ENCODE results near the gene SHROOM3. TPM values are rescaled to one million over a fixed set of nuclear protein-coding genes. Genes with fewer than 3 reads are reported as not detected.

Gene SHROOM3
- total RNA-seq, 4 donors from 2014 or later: 52.0 to 444 (median 364) TPM

DNA sequence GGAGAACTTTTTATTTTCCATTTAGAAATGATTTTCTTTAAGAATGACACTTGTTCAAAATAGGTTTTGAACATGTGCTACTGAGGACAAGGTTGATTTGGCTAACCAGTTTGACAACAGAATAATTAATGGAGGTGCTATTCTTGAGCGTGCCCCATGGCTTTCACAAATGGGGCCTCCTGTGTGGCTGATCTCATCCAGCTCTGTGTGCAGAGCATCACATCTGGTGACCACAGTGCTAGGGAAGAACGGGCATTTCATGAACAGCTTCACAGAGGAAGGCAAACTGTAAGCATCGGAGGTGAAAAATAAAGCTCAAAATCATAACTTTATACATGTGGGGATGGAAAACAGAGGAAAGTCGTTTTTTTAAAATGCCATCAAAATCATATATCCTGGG lies 314.3 kb downstream of the SHROOM3 start:
- H3K27ac ChIP-seq: no peak overlapping the region
- peaks cover 0 to 34% (median 0%) of the 10 kb centered on the region in 3 donors for H3K36me3 ChIP-seq
- no peaks in the 10 kb centered on the region for H3K27me3 ChIP-seq
- no peaks in the 10 kb centered on the region for H3K9me3 ChIP-seq
- no peak overlapping the region for H3K4me3 ChIP-seq
- no peak for DNase-seq
- no peak for TF ChIP-seq POLR2A (IDR thresholded peaks at IDR 0.05)
- TF ChIP-seq, protein P1, sequence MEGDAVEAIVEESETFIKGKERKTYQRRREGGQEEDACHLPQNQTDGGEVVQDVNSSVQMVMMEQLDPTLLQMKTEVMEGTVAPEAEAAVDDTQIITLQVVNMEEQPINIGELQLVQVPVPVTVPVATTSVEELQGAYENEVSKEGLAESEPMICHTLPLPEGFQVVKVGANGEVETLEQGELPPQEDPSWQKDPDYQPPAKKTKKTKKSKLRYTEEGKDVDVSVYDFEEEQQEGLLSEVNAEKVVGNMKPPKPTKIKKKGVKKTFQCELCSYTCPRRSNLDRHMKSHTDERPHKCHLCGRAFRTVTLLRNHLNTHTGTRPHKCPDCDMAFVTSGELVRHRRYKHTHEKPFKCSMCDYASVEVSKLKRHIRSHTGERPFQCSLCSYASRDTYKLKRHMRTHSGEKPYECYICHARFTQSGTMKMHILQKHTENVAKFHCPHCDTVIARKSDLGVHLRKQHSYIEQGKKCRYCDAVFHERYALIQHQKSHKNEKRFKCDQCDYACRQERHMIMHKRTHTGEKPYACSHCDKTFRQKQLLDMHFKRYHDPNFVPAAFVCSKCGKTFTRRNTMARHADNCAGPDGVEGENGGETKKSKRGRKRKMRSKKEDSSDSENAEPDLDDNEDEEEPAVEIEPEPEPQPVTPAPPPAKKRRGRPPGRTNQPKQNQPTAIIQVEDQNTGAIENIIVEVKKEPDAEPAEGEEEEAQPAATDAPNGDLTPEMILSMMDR (IDR thresholded peaks at IDR 0.05): no peak
- peaks cover 0 to 4% (median 0%) of the 10 kb centered on the region in 4 donors for H3K4me1 ChIP-seq

DNA sequence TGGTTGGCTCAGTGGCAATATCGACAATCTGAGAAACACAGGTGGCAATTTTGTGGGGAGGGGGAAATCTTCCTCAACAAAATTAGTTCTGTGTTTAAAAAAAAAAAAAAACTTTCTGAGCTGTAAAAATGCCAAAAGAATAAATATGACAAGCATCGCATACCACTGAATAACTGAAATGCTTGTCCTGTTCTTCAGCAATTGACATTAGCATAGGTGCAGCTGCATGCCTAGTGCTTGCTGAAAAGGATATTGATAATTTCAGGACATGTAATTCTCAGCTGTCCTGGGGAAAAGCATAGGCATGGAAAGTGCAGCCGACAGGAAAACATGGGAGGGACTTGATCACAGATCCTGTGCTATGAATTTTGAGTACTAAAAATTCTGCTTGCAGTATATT lies 315.7 kb downstream of the SHROOM3 start:
- Histone ChIP-seq H3K4me1 (peaks cover 0 to 4% (median 0%) of the 10 kb centered on the region in 4 donors), H3K36me3 (peaks cover 0 to 44% (median 0%) of the 10 kb centered on the region in 3 donors), H3K4me3 (no peak overlapping the region), H3K27me3 (no peaks in the 10 kb centered on the region), H3K27ac (no peak overlapping the region), H3K9me3 (no peaks in the 10 kb centered on the region)
- no peak for DNase-seq
- TF ChIP-seq, protein P1 (IDR thresholded peaks at IDR 0.05): no peak
- no peak for TF ChIP-seq POLR2A (IDR thresholded peaks at IDR 0.05)

DNA sequence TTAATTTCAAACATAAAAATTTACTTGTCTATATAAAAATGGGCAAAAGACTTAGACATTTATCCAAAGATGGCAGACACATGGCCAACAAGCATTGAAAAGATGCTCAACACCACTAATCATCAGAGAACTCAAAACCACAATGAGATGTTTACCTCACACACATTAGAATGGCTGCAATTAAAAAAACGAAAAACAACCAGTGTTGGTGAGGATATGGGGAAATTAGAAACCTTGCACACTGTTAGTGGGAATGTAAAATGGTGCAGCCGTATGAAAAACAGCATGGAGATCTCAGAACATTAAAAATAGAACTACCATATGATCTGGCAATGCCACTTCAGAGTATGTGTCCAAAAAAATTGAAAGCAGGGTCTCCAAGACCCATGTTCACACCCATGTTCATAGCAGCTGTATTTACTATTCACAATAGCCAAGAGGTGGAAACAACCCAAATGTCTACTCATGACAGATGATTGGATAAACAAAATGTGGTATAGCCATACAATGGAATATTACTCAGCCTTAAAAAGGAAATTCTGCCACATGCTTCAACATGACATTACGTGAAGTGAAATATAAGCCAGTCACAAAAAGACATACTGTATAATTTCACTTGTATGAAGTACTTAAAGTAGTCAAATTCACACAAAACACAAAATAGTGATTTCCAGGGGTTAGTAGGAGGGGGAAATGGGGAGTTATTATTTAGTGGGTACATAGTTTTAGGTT lies 316.7 kb downstream of the SHROOM3 start:
- TF ChIP-seq, protein P1 (IDR thresholded peaks at IDR 0.05): no peak
- TF ChIP-seq POLR2A (IDR thresholded peaks at IDR 0.05): no peak
- H3K27me3 ChIP-seq: no peaks in the 10 kb centered on the region
- H3K9me3 ChIP-seq: no peaks in the 10 kb centered on the region
- DNase-seq: no peak
- H3K36me3 ChIP-seq: peaks cover 0 to 51% (median 0%) of the 10 kb centered on the region in 3 donors
- peaks cover 0 to 4% (median 0%) of the 10 kb centered on the region in 4 donors for H3K4me1 ChIP-seq
- no peak overlapping the region for H3K27ac ChIP-seq
- no peak overlapping the region for H3K4me3 ChIP-seq

DNA sequence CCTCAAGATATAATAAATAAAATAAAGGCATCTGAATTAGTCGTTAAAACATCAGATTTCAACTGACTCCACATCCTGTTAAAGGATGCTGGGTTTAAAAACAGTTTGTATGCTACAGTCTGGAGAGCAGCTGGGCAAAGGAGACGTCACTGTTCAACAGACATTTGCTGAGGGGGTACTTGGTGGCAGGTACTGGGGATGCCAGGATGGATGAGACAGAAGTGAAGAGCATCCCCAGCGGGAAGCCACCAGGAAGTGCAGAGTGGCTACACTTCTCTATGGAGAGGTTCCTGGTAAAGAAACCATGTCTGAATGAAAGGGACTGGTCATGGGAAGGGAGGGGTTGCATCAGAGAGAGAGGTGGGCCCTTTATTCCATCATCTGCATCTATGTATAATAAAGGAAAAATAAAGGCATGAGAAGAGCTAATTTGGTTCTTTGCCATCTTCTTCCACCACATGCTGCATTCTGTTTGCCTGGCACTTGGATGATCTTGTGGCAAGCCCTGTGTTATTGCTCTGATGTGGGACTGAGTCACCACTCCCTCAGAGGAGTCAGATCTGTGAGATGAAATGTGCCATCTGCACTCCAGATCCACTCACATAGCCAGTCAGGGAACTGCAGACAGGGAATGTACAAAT lies 318.0 kb downstream of the SHROOM3 start:
- no peak for DNase-seq
- Histone ChIP-seq H3K27ac (peak overlapping the region in 1 of 4 donors; percentile 3), H3K27me3 (no peaks in the 10 kb centered on the region), H3K36me3 (peaks cover 0 to 57% (median 0%) of the 10 kb centered on the region in 3 donors), H3K4me3 (no peak overlapping the region), H3K4me1 (peaks cover 0 to 4% (median 0%) of the 10 kb centered on the region in 4 donors), H3K9me3 (no peaks in the 10 kb centered on the region)
- TF ChIP-seq POLR2A (IDR thresholded peaks at IDR 0.05): no peak
- TF ChIP-seq, protein P1 (IDR thresholded peaks at IDR 0.05): no peak

DNA sequence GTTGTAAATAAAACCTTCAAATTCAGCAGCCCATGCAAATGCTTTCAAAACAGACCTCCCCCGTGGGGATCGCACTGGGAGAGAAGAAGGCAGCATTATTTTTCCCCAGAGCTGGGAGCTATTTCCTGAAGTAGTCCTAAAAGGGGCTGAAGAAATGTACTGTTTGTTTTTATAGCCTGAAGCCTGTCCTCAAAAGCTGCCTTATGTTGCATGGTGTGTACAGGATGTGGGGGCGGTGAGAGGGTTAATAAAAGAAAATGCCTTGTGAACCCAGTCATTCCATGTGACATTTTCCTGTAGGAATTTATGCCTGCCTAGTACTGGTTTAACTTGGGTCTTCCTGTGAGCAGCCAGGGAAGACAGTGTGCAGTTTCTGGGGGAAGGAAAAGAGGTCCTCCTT lies 318.8 kb downstream of the SHROOM3 start:
- peaks cover 0 to 58% (median 0%) of the 10 kb centered on the region in 3 donors for H3K36me3 ChIP-seq
- no peaks in the 10 kb centered on the region for H3K4me1 ChIP-seq
- H3K27me3 ChIP-seq: no peaks in the 10 kb centered on the region
- H3K9me3 ChIP-seq: no peaks in the 10 kb centered on the region
- DNase-seq: no peak
- H3K4me3 ChIP-seq: no peak overlapping the region
- H3K27ac ChIP-seq: no peak overlapping the region
- TF ChIP-seq, protein P1 (IDR thresholded peaks at IDR 0.05): no peak
- TF ChIP-seq POLR2A (IDR thresholded peaks at IDR 0.05): no peak

All from Peyer's patch (tissue), 4 donors.